ENCODE results near the gene CCDC174.
A peak's percentile ranks its signal among the peaks of the same experiment; 100 is the strongest.

- TF ChIP-seq CTCF (IDR thresholded peaks at IDR 0.05) (no peak), REST (IDR thresholded peaks at IDR 0.05) (0 out of 2 replicates have a peak, but pooled peaks have one; percentile 17), CHD2 (IDR thresholded peaks at IDR 0.05; ENCODE audit: low read length, partially characterized antibody) (no peak), BHLHE40 (IDR thresholded peaks at IDR 0.05; ENCODE audit: low read depth, low read length) (no peak), POLR2A (IDR thresholded peaks at IDR 0.05; ENCODE audit: low read length) (peak; percentile 96), EHF (CRISPR knock-in tag; IDR thresholded peaks at IDR 0.05) (no peak)
Observed at GRCh38 chr3:14651440-14652251, at the start of gene CCDC174.

All from A549 (cell line).